Stimulated activated CD8-positive, alpha-beta memory T cell treated with anti-CD3 and anti-CD28 coated beads, Interleukin-7, amount 100 ng/mL, for 1 hour (primary cell): ENCODE data around the gene CLTC.

ENCODE experiments used
- DNase-seq, 2 donors: peaks; one replicate each; pipeline ENCODE4 v3.0.0-alpha.2; 2020; ENCODE audit warnings: low read depth in 2 of 2

CLTC gene

GRCh38 chr17:59727817-59728533 is 108.3 kb downstream of the CLTC start:
- DNase-seq, result no peak

DNA sequence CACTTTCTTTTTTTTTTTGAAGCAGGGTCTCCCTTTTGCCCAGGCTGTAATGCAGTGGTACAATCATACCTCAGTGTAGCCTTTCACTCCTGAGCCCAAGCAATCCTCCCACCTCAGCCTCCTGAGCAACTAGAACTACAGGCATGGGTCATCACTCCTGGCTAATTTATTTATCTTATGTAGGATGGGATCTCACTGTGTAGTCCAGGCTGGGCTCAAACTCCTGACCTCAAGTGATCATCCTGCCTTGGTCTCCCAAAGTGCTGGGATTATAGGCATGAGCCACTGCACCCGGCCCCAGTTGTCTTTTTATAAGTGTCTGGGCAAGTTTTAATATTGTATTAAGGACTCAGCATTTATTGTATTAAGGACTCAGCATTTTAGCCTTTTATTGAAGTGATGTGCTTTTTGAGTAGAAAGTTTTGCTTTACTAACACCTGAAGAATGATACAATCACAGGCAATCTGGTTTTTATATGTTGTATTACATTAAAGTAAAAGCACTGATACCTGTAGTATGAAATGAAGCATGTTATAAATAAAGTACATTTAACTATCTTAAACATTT is 110.7 kb downstream of the CLTC start:
- no peak for DNase-seq

DNA sequence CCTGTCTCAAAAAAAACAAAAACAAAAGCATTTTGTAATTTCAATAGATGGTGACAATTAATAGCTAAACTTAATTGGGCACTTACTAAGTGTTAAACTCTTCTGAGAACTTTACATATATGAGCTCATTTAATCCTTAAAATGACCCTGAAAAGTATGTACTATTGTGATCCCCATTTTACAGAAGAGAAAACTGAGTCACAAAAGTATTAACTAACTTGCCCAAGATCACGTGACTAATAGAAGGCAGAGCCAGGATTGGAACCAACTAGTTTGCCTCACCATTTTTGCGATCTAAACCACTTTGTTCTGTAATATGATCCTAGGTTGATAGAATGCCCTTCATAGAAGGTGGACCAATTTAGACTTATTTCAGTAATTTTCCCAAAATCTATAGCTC is 114.0 kb downstream of the CLTC start:
- DNase-seq, result no peak

DNA sequence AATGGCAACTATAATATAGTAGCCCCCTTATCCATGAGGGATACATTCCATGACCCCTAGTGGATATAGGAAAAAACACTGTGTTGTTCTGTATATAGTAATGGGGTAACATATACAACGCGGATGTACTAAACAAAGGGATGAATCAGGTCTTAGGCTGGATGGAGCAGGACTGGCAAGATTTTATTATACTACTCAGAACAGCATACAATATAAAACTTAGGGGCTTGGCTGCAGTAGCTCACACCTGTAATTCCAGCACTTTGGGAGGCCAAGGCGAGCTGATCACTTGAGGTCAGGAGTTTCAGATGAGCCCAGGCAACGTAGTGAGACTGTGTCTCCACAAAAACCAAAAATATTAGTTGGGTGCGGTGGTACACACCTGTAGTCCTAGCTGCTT is 114.5 kb downstream of the CLTC start:
- DNase-seq, result no peak

DNA sequence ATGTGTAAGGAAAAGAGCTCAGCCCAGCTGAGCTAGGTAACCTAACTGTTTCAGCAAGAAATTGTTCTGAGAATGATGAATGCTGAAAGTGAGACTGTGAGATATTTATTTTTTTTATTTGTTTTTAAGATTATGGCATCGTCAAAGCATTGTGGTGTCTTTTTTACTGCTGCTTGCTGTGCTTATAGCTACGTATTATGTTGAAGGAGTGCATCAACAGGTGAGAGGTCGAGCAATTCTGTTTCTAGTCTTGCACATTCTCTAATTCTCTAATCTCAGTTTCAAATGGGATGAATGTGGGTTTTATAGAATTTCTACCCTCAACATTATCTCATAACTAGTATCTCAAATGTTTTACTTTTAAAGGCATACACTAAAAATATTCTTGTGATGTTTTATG is 117.6 kb downstream of the CLTC start:
- DNase-seq, result no peak

DNA sequence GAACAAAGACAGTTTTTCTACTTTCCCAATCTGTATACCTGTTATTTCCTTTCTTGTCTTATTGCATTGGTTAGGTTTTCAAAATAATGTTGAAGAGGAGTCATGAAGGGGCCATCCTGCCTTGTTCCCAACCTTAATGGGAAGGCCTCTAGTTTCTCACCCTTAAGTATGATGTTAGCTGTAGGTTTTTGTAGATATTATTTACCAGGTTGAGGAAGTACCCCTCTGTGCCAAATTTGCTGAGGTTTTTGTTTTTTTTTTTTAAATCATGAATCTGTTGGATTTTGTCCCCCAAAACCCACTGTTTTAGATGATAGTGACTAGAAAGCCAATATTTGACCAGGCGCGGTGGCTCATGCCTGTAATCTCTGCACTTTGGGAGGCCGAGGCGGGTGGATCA is 124.1 kb downstream of the CLTC start:
- DNase-seq, result no peak

DNA sequence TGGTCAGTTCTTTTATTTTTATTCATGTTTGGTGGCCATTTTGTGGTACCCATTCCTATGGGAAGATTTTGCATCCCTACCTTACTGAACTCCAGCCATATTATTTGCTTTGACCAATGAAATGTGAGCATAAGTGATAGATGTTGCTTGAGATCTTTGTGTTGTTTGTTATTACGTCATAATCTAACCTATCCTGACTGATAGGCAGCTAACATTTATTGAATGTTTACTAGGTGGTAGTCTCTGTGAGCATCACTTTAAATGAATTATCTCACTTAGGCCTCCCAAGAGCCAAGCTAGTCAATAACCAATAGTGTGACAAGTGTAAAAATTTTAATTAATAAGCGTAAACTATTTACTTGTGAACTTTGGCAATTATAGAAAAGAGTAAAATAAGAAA is 125.3 kb downstream of the CLTC start:
- DNase-seq, result no peak
